Neural cell (in vitro differentiated cells): Measurements from ENCODE around the gene MAP4K5.

Experiments used
- EP300 ChIP-seq: fragments of 450-650 bp; conservative IDR thresholded peaks from 2 replicates; pipeline ENCODE4 v1.6.1; 2014; ENCODE audit warnings: antibody characterized with exemption, mild to moderate bottlenecking, moderate library complexity; ENCODE audit not compliant: poor library complexity, severe bottlenecking
- EZH2 ChIP-seq: fragments of 200-600, 300-800 bp; shearing (Covaris generic), sonication (generic); IDR thresholded peaks from 2 replicates; pipeline ENCODE4 v1.6.1; 2014; ENCODE audit warnings: antibody characterized with exemption, low read length, borderline replicate concordance, mild to moderate bottlenecking; ENCODE audit not compliant: insufficient read depth, poor library complexity, severe bottlenecking
- MXI1 ChIP-seq: fragments of 450-650 bp; conservative IDR thresholded peaks from 2 replicates; pipeline ENCODE4 v1.6.1; 2014; ENCODE audit warnings: antibody characterized with exemption, mild to moderate bottlenecking; ENCODE audit not compliant: poor library complexity, severe bottlenecking
- POLR2AphosphoS5 ChIP-seq: IDR thresholded peaks from 2 replicates; pipeline ENCODE4 v1.6.1; 2012
- SMC3 ChIP-seq: fragments of 450-650 bp; conservative IDR thresholded peaks from 2 replicates; pipeline ENCODE4 v1.6.1; 2014; ENCODE audit warnings: antibody characterized with exemption, mild to moderate bottlenecking, moderate library complexity; ENCODE audit not compliant: poor library complexity
- TAF1 ChIP-seq: IDR thresholded peaks from 2 replicates; pipeline ENCODE4 v1.6.1; 2012; ENCODE audit warnings: low read depth
- TF ChIP-seq, protein P1 (sequence below): fragments of 450-650 bp; IDR thresholded peaks from 2 replicates; pipeline ENCODE4 v1.5.1; 2014; ENCODE audit warnings: antibody characterized with exemption, mild to moderate bottlenecking, moderate library complexity; ENCODE audit not compliant: poor library complexity, severe bottlenecking

DNA sequence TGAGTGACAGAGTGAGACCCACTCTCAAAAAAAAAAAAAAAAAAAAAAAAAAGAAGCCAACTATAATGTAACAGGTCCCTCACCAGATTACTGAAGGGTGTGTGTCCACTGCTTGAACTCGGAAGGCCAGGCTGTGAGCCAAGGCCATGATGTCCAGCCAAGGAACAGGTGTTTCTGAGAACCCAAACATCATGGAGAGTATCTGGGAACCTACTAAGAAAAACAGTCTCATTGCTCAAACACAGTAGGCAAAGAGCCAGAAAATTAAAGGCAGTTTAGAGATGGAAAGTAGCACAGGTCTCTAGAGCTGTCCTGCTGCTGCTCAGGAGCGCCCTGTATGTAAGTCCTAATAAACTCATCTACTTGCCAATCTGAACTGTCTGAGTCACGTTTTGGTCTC, 12.5 kb upstream of the MAP4K5 start:
- no peak for TF ChIP-seq SMC3
- TF ChIP-seq, protein P1, sequence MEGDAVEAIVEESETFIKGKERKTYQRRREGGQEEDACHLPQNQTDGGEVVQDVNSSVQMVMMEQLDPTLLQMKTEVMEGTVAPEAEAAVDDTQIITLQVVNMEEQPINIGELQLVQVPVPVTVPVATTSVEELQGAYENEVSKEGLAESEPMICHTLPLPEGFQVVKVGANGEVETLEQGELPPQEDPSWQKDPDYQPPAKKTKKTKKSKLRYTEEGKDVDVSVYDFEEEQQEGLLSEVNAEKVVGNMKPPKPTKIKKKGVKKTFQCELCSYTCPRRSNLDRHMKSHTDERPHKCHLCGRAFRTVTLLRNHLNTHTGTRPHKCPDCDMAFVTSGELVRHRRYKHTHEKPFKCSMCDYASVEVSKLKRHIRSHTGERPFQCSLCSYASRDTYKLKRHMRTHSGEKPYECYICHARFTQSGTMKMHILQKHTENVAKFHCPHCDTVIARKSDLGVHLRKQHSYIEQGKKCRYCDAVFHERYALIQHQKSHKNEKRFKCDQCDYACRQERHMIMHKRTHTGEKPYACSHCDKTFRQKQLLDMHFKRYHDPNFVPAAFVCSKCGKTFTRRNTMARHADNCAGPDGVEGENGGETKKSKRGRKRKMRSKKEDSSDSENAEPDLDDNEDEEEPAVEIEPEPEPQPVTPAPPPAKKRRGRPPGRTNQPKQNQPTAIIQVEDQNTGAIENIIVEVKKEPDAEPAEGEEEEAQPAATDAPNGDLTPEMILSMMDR, result no peak
- no peak for TF ChIP-seq POLR2AphosphoS5
- TF ChIP-seq EP300, result no peak
- no peak for TF ChIP-seq TAF1
- TF ChIP-seq EZH2, result no peak
- TF ChIP-seq MXI1, result no peak
